K562 (cell line): ENCODE results near the gene KNL1. TPM values are rescaled to one million over a fixed set of nuclear protein-coding genes. Genes with fewer than 3 reads are reported as not detected.

Experiments
- ATAC-seq: fragments of 200-7000 bp; cut with Tn5 transposase; 3 replicates; pipeline ENCODE4 v1.9.1; 2020; ENCODE audit warnings: moderate library complexity
- BruUV-seq: library from RNA; stranded (reverse); fragments of 400-500 nt; replicated peaks from 2 replicates; lab custom pipeline; 2021; lab: Mats Ljungman, UMichigan
- CTCF ChIA-PET: fragments of 300-600 bp; formaldehyde crosslinking; extraction: SDS; loops from one replicate; lab custom pipeline; 2021; ENCODE audit warnings: low intra/inter-chr PET ratio; lab: Yijun Ruan, JAX
- POLR2A ChIA-PET: fragments of 300-600, 350-650 bp; sonication (Branson Sonifier 250); formaldehyde crosslinking; extraction: SDS; loops from one replicate; lab custom pipeline; 2021; ENCODE audit warnings: antibody characterized with exemption, inconsistent platforms; lab: Yijun Ruan, JAX
- DNase-seq, 4 experiments: peaks; one replicate each; pipeline versions ENCODE4 v3.0.0 to v3.0.0-alpha.2; 2011 to 2018; ENCODE audit warnings: low spot score in 3 of 4, mixed read lengths in 3 of 4; ENCODE audit errors: extremely low read depth in 1 of 4
- FAIRE-seq: peaks from 2 replicates; lab custom pipeline; 2011; peaks lifted over from hg19 to GRCh38; lab: Jason Lieb, UNC
- H2AFZ ChIP-seq: 2 replicates; pipeline ENCODE4 v1.6.0; 2011; ENCODE audit warnings: low read depth, low read length, control low read depth, inconsistent platforms
- H3K27ac ChIP-seq: fragments of 200-600 bp; 3 replicates; pipeline ENCODE4 v1.8.0; 2011; ENCODE audit warnings: low read depth, mild to moderate bottlenecking, control low read depth, inconsistent platforms, low read length, moderate library complexity, mixed read lengths; ENCODE audit errors: extremely low read depth
- H3K27me3 ChIP-seq, 2 experiments: fragments of 300-600 bp in 1 of 2; 2 replicates in 1 of 2; 3 replicates in 1 of 2; pipeline versions ENCODE4 v1.6.0 to v1.8.0; 2011; ENCODE audit warnings: inconsistent platforms in 2 of 2, low read length in 2 of 2, mild to moderate bottlenecking in 1 of 2, mixed read lengths in 1 of 2, moderate library complexity in 1 of 2; ENCODE audit not compliant: control insufficient read depth in 2 of 2, insufficient read depth in 2 of 2
- H3K36me3 ChIP-seq: fragments of 300-600 bp; 3 replicates; pipeline ENCODE4 v1.8.0; 2011; ENCODE audit warnings: mild to moderate bottlenecking, low read length, inconsistent platforms; ENCODE audit not compliant: control insufficient read depth, insufficient read depth
- H3K4me1 ChIP-seq, 2 experiments: fragments of 200-600 bp in 1 of 2; replicated peaks in 1 of 2; 2 replicates in 1 of 2; 3 replicates in 1 of 2; pipeline versions ENCODE4 v1.5.1 to v1.8.0; 2011; ENCODE audit warnings: inconsistent platforms in 2 of 2, low read length in 2 of 2, mild to moderate bottlenecking in 1 of 2, mixed read lengths in 1 of 2, moderate library complexity in 1 of 2; ENCODE audit not compliant: control insufficient read depth in 2 of 2, insufficient read depth in 2 of 2
- H3K4me2 ChIP-seq: 2 replicates; pipeline ENCODE4 v1.6.1; 2011; ENCODE audit warnings: low read length, control low read depth, inconsistent platforms, mixed read lengths; ENCODE audit not compliant: insufficient read depth
- H3K4me3 ChIP-seq: fragments of 200-600 bp; sonication (generic), shearing (Covaris generic); 2 replicates; pipeline ENCODE4 v1.5.1; 2016; ENCODE audit warnings: control low read depth, inconsistent platforms
- H3K79me2 ChIP-seq: fragments of 200-600 bp; 3 replicates; pipeline ENCODE4 v1.8.0; 2011; ENCODE audit warnings: low read length, inconsistent platforms; ENCODE audit not compliant: control insufficient read depth, insufficient read depth
- H3K9ac ChIP-seq, 2 experiments: 2 replicates each; pipeline versions ENCODE4 v1.6.0 to v1.6.1; 2011; ENCODE audit warnings: low read depth in 2 of 2, low read length in 2 of 2, control low read depth in 1 of 2, inconsistent platforms in 1 of 2, mild to moderate bottlenecking in 1 of 2, mixed read lengths in 1 of 2; ENCODE audit not compliant: insufficient read depth in 1 of 2
- H3K9me1 ChIP-seq: one replicate; pipeline ENCODE4 v1.6.0; 2011; ENCODE audit warnings: inconsistent platforms, mild to moderate bottlenecking, low read length, moderate library complexity; ENCODE audit not compliant: control insufficient read depth, insufficient read depth
- H3K9me3 ChIP-seq: replicated peaks from 2 replicates; pipeline ENCODE4 v1.5.1; 2011; ENCODE audit warnings: low read depth, low read length, inconsistent platforms; ENCODE audit not compliant: control insufficient read depth, insufficient read depth
- H4K20me1 ChIP-seq: replicated peaks from 2 replicates; pipeline ENCODE4 v1.6.1; 2011; ENCODE audit warnings: low read length, inconsistent platforms, mixed read lengths; ENCODE audit not compliant: control insufficient read depth, insufficient read depth
- BDP1 ChIP-seq: IDR thresholded peaks from 3 replicates; pipeline ENCODE4 v1.6.1; 2011; ENCODE audit not compliant: insufficient read length, insufficient read depth
- ELF2 ChIP-seq: fragments of 250-450 bp; sonication (Bioruptor Pico); IDR thresholded peaks from 2 replicates; pipeline ENCODE4 v1.5.0; 2021; ENCODE audit warnings: mild to moderate bottlenecking
- HMG20B ChIP-seq: fragments of 250-450 bp; sonication (Bioruptor Pico); IDR thresholded peaks from 2 replicates; pipeline ENCODE4 v1.5.0; 2021; ENCODE audit warnings: mild to moderate bottlenecking
- LCOR ChIP-seq: sonication (generic); formaldehyde crosslinking; IDR thresholded peaks from 2 replicates; pipeline ENCODE4 v1.8.0; 2022; ENCODE audit warnings: mild to moderate bottlenecking, missing genetic modification reagents
- TCF7 ChIP-seq: sonication (generic); IDR thresholded peaks from 2 replicates; pipeline ENCODE4 v1.6.1; 2016; ENCODE audit warnings: antibody characterized with exemption, borderline replicate concordance
- ZNF212 ChIP-seq: fragments of 450-650 bp; formaldehyde crosslinking; IDR thresholded peaks from 2 replicates; pipeline ENCODE4 v1.4.0; 2020; ENCODE audit warnings: mild to moderate bottlenecking
- WGBS: fragments of 100-300 bp; shearing (Covaris generic); methylation state at CpG from one replicate; pipeline ENCODE4 v1.1.6; 2016; ENCODE audit warnings: low coverage, mixed read lengths; ENCODE audit not compliant: insufficient coverage; ENCODE audit errors: missing lambda C conversion rate; 5-methylcytosine and 5-hydroxymethylcytosine counted together
- in situ Hi-C: fragments of 300-500 bp; cut with MboI; formaldehyde crosslinking; loops from 4 replicates; pipeline ENCODE4 v1.15.0; 2018; ENCODE audit warnings: inconsistent platforms, mixed read lengths
- intact Hi-C: fragments of 100-400 bp; cut with micrococcal nuclease; formaldehyde crosslinking; loops from 2 replicates; pipeline ENCODE4 v1.14.2; 2022
- polyA plus RNA-seq, 8 experiments: library from polyadenylated mRNA; depleted of rRNA in 4 of 8; stranded (reverse) in 5 of 8; unstranded in 3 of 8; fragments of >200 nt; fragmentation: Nextera tagmentation in 2 of 8; fragmentation: Illumina TruSeq in 1 of 8; extraction: Ambion mirVana in 2 of 8; extraction: Trizol in 1 of 8; gene quantifications; 2 replicates each; pipeline versions ENCODE4 v1.2.1 to v1.2.3, GENCODE V29; 2011 to 2014; ENCODE audit warnings: inconsistent platforms in 1 of 8, missing spikeins in 1 of 8
- total RNA-seq, 7 experiments: library from RNA; depleted of rRNA in 6 of 7; stranded (reverse); fragments of >200 nt in 6 of 7; fragmentation: Illumina TruSeq in 2 of 7; extraction: Trizol in 2 of 7; gene quantifications; 2 replicates each; pipeline versions ENCODE4 v1.2.1 to v1.2.3, GENCODE V29; 2011 to 2021; ENCODE audit warnings: low replicate concordance in 1 of 7
- TF ChIP-seq, protein P1 (sequence below): sonication (generic); formaldehyde crosslinking; IDR thresholded peaks from 2 replicates; pipeline ENCODE4 v1.8.1; 2023; ENCODE audit warnings: mild to moderate bottlenecking, missing genetic modification reagents
- TF ChIP-seq, protein P2 (sequence below), 2 experiments: IDR thresholded peaks; 2 replicates each; pipeline ENCODE4 v1.6.1; 2011; ENCODE audit warnings: borderline replicate concordance in 1 of 2, control low read depth in 1 of 2, low read depth in 1 of 2, low read length in 1 of 2, mild to moderate bottlenecking in 1 of 2, mixed read lengths in 1 of 2, moderate library complexity in 1 of 2; ENCODE audit not compliant: insufficient read depth in 1 of 2, insufficient read length in 1 of 2, poor library complexity in 1 of 2, severe bottlenecking in 1 of 2; ENCODE audit errors: extremely low read depth in 1 of 2
- TF ChIP-seq, protein P3 (sequence below): sonication (generic); formaldehyde crosslinking; IDR thresholded peaks from 2 replicates; pipeline ENCODE4 v1.8.0; 2022; ENCODE audit warnings: mild to moderate bottlenecking, missing genetic modification reagents
- TF ChIP-seq, protein P4 (sequence below): fragments of 250-450 bp; sonication (Bioruptor Pico); IDR thresholded peaks from 2 replicates; pipeline ENCODE4 v1.5.1; 2021; ENCODE audit warnings: mild to moderate bottlenecking
- TF ChIP-seq, protein P5 (sequence below), 2 experiments: fragments of 450-650 bp in 1 of 2; sonication (generic) in 1 of 2; formaldehyde crosslinking in 1 of 2; IDR thresholded peaks in 1 of 2; conservative IDR thresholded peaks in 1 of 2; 2 replicates each; pipeline versions ENCODE4 v1.6.1 to v1.8.1; 2016 to 2023; ENCODE audit warnings: mild to moderate bottlenecking in 2 of 2, moderate library complexity in 2 of 2, inconsistent platforms in 1 of 2, missing genetic modification reagents in 1 of 2

KNL1 gene
- total and polyA plus RNA-seq, 9 of the 15 experiments (the other 6 are each of a cell fraction or from before 2014, with no cell fraction given) = 14.5 to 65.4 (median 34.6) TPM

DNA sequence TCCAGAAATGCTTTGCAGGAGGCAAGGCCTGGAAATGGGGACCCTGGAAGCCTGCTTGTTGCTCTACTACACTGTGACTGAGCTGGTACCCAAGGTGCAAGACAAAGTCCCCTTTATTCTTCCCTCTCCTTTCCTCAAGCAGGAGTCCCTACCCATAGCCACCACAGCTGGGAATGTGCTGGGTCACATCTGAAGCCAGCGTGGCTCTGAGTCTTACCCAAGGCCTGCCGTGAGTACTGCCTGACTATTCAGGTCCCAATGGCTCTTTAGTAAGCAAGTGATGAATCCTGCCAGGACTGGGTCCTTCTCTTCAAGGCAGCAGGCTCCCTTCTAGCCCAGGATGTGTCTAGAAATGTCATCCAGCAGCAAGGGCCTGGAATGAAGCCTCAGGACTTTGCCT, 91.3 kb downstream of the KNL1 start (continued):
- TF ChIP-seq, protein P1, sequence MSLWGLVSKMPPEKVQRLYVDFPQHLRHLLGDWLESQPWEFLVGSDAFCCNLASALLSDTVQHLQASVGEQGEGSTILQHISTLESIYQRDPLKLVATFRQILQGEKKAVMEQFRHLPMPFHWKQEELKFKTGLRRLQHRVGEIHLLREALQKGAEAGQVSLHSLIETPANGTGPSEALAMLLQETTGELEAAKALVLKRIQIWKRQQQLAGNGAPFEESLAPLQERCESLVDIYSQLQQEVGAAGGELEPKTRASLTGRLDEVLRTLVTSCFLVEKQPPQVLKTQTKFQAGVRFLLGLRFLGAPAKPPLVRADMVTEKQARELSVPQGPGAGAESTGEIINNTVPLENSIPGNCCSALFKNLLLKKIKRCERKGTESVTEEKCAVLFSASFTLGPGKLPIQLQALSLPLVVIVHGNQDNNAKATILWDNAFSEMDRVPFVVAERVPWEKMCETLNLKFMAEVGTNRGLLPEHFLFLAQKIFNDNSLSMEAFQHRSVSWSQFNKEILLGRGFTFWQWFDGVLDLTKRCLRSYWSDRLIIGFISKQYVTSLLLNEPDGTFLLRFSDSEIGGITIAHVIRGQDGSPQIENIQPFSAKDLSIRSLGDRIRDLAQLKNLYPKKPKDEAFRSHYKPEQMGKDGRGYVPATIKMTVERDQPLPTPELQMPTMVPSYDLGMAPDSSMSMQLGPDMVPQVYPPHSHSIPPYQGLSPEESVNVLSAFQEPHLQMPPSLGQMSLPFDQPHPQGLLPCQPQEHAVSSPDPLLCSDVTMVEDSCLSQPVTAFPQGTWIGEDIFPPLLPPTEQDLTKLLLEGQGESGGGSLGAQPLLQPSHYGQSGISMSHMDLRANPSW (CRISPR knock-in tag) = no peak
- TF ChIP-seq, all 486 proteins: peak for 0

DNA sequence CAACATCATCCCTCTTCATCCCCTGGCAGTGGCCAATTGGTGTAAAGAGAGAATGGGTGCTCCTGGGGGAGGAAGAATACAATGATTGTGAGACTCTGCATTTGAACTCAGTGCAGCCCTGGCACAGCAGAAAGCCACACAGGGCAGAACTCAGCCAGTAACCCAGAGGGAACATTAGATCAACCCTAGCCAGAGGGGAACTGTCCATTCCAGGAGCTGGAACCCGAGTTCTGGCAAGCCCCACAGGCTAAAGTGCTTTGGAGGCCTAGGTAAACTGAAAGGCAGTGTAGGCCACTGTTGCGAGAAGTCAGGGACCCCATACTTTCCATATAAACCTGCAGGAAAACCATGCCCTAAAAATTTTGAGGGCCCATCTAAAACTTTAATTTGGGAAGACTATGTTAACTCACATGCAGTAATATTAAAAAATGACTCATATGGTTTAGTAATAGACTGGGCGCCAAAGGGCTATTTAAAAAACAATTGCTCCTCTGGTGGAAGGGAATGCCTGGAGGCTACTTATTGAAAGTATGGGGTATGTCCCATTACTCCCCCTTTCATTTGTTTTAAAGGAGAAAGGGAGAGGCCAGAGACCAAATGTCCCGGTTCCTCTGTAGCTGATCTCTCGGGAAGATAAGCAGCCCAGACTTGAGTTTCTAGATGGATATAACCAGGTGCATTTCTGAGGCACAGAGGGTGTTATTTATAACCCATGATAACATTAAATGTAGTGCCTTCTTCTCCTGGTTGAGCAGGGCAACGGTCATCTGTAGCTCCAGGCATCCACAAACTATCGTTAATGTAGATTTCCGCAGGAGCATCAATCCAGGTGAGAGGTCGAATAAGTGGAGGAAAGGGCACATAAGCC, 95.1 kb downstream of the KNL1 start:
- Histone ChIP-seq H3K4me1 (peaks cover 5 to 7% of the 10 kb centered on the region in 2 experiments; a peak in 3 of 5 replicates), H3K9me3 (no peaks in the 10 kb centered on the region), H3K4me2 (no peak overlapping the region), H2AFZ (no peak overlapping the region), H3K9me1 (no peaks in the 10 kb centered on the region), H3K27me3 (no peaks in the 10 kb centered on the region), H3K9ac (no peak overlapping the region), H3K4me3 (no peak overlapping the region), H3K79me2 (peaks cover 8% of the 10 kb centered on the region; the same call in 2 of the 3 replicates), H4K20me1 (no peaks in the 10 kb centered on the region), H3K36me3 (peaks cover 2% of the 10 kb centered on the region; the same call in 1 of the 3 replicates), H3K27ac (no peak overlapping the region)
- WGBS = 61% methylated on average over 9 of the region's 9 CpGs
- ChIA-PET CTCF (no interaction called here), POLR2A (interaction anchor here (0.6 to 1.0 kb wide), 3 partner anchors 50 to 129 kb away, joined by 3 to 5 read pairs (median 4); no protein-coding TSS in a partner anchor)
- ATAC-seq (no peak), DNase-seq (no peak), FAIRE-seq (no peak)
- in situ Hi-C loops (no loop called here), intact Hi-C loops (no loop called here)
- BruUV-seq = no TSS peak
- TF ChIP-seq TCF7 (no peak), ELF2 (CRISPR knock-in tag) (no peak), HMG20B (CRISPR knock-in tag) (no peak), ZNF212 (CRISPR knock-in tag) (no peak), LCOR (no peak), BDP1 (no peak)
- TF ChIP-seq, protein P2, sequence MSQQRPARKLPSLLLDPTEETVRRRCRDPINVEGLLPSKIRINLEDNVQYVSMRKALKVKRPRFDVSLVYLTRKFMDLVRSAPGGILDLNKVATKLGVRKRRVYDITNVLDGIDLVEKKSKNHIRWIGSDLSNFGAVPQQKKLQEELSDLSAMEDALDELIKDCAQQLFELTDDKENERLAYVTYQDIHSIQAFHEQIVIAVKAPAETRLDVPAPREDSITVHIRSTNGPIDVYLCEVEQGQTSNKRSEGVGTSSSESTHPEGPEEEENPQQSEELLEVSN (IDR thresholded peaks at IDR 0.05; ENCODE audit: borderline replicate concordance in 1 of 2, extremely low read depth in 1 of 2, insufficient read depth in 1 of 2, insufficient read length in 1 of 2, low read depth in 1 of 2, low read length in 1 of 2, poor library complexity in 1 of 2, severe bottlenecking in 1 of 2) = no peak
- TF ChIP-seq, protein P3, sequence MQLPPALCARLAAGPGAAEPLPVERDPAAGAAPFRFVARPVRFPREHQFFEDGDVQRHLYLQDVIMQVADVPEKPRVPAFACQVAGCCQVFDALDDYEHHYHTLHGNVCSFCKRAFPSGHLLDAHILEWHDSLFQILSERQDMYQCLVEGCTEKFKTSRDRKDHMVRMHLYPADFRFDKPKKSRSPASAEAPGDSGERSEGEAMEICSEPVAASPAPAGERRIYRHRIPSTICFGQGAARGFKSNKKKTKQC (CRISPR knock-in tag) = no peak
- TF ChIP-seq, protein P4, sequence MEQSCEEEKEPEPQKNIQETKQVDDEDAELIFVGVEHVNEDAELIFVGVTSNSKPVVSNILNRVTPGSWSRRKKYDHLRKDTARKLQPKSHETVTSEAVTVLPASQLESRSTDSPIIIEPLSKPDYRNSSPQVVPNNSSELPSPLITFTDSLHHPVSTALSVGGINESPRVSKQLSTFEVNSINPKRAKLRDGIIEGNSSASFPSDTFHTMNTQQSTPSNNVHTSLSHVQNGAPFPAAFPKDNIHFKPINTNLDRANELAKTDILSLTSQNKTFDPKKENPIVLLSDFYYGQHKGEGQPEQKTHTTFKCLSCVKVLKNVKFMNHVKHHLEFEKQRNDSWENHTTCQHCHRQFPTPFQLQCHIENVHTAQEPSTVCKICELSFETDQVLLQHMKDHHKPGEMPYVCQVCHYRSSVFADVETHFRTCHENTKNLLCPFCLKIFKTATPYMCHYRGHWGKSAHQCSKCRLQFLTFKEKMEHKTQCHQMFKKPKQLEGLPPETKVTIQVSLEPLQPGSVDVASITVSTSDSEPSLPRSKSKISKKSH = no peak
- TF ChIP-seq, protein P5, sequence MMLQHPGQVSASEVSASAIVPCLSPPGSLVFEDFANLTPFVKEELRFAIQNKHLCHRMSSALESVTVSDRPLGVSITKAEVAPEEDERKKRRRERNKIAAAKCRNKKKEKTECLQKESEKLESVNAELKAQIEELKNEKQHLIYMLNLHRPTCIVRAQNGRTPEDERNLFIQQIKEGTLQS (IDR thresholded peaks at IDR 0.05) = no peak
- TF ChIP-seq, protein P5 (CRISPR knock-in tag; conservative IDR thresholded peaks at IDR 0.05) = no peak
